HUDEP-2 (cell line): ENCODE measurements around the gene PHF20.
"Not testable (repeated sequence)": the region's sequence is repeated elsewhere in the genome, so short reads cannot be mapped to it uniquely, and the experiment has no call there.

ENCODE experiments used
- DNase-seq, 76 experiments: peaks; one replicate each; lab custom pipeline; 2025; ENCODE audit not compliant: unreplicated experiment in 76 of 76; lab: John Stamatoyannopoulos, UW

The PHF20 gene

DNA sequence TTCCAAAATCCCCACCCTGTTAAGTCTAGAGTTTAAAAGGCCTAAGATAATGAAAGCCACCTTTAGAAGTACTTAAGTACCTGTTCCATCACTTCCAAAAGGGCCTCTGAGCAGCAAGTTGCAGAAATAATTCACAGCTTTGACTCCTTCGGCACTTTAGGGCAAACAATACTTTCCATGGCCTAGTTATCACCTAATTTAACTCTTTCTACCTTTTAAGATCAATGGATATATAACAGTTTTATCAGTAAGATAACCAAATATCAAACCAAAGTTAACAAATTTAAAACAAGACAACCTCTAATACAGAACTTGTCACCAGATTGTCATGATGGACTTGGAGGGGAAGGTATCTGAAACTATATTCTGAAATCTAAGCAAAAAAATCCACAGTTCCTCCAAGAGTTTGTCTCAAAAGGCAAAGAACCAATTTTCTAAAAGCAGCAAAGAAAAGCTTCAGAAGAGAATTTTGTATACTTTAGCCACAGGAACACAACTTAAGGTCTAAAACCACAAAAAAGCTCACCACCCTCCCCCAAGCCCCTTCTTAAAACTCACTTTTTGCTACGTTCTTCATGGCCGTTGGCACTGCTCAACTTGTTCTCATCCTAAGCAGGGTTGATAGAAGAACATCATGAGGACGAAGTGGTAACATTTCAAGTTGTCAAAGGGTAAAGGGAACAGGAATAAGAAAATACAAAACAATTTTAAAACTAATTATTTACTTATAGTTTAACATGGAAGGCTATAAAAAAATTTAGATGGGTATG lies 33.2 kb upstream of the PHF20 start:
- DNase-seq = no peak

DNA sequence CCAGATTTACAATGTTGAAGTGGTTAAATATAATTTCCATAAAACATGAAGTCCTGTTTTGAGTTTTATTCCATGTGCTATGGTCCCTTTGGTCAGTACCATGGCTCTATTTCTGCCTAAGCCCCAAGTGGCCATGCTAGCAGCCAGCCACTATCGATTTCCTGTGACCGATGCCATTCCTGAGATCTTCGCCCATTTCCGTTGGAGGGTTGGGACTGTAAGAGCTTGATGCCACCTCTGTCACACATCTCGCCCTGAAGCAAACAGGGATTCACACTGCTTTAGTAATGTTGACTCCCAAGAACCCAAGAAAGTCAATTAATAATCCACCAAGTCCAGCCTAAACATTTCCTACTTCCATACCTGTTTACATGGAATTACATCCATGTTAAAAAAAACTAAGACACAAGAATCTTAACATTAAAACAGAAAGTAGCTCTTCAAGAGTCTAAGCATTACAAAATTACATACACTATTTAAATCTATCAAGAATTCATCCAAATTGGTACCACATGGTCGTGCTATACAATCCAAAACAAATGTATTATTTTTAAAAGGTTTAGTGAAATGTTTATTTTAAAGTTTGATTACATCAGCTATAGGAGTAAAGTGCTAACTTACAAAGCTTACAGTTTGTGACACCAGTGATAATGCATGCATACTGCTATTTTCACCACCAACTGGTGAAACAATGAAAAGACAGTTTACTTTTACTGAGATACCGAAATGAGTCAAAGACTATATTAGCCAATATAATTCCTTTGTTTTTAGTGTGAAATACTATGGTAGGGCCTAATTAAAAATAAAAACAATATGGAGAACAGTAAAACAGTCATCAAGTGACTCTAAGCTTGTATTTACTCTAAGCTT lies 32.3 kb upstream of the PHF20 start:
- DNase-seq = peak in 13 of 76 experiments; percentile 1 to 43 (median 18)

DNA sequence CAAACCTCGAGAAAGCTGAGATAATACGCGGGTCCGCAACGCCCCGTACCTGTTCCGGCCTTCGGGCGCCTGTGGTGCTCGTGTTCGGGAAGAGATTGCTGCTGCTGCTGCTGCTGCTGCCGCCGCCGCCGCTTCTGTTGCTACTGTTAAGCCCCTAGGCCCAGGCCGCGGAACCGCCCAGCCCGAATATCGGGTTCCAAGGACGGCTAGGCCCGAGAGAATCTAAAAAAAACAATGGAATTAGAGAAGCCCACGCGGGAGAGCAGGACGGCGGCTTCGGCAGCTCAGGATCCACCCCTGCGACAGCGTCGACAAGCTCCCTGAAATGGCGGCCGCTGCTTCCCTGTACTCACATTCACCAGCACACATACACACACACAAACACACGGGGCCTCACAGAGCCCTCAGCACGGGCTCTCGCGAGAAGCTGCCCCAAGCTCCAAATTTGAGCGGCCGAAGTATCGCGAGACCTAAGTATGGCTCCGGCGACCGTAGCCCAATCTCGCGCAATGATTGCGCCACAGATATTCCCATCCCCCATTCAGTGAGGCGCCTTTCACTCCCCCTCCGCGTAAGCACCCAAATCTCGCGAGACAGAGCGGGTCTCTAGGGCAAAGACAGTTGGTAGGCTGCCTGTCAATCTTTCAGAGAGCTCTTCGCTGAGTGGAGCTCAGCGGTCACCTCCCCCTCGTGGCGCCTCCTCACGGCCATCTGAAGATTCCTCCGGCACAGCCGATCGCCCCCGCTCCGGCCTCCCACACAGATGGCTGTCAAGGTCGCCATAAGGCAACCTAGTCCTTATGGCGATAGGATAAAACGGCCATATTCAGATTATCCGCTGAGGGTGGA lies 29.7 kb upstream of the PHF20 start, which contains the start of gene RBM39:
Gene RBM39 (minus strand): TSS at position 369 of the 849 bp plus-strand sequence. CDS start 1,386 bp downstream, outside the sequence.
- peak; percentile 76 to 100 (median 99) for DNase-seq

- peak in 12 of 76 experiments; percentile 1 to 54 (median 10) for DNase-seq
Measured at GRCh38 chr20:35742741-35743523, 28.9 kb upstream of the PHF20 start.

- DNase-seq = peak in 2 of 76 experiments; percentile 5 to 10
Measured at GRCh38 chr20:35743693-35744491, 27.9 kb upstream of the PHF20 start.

DNA sequence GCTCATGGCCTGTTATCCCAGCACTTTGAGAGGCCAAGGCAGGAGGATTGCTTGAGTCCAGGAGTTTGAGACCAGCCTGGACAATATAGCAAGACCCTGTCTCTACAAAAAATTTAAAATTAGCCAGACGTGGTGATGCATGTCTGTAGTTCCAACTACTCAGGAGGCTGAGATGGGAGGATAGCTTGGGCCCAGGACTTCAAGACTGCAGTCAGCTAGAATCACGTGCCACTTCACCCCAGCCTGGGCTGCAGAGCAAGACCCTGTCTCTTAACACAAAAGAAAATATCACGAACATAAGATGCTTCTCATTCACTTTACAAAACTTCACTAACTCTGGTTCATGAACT lies 27.3 kb upstream of the PHF20 start:
- not testable (repeated sequence) for DNase-seq

DNA sequence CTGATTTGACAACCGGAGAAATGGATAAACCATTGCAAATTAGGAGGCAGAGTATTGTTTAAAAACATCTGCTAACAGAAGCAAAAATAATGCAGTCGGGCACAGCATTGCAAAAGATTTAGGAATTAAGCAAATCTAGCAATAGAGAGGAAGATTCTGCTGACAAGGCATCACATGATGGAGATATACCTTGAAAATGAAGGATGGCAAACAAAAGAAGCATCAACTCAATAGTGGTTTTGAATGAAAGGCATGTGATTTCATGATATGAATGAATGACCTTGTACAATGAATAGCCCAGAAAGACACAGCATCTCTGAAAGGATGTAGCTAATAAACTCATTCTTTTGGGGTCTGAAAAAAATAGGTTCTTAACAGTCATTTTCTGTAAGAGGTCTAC lies 21.2 kb upstream of the PHF20 start:
- no peak for DNase-seq

- DNase-seq = no peak
Measured at GRCh38 chr20:35756404-35756803, 15.4 kb upstream of the PHF20 start.

- DNase-seq = no peak
Measured at GRCh38 chr20:35757098-35757705, 14.6 kb upstream of the PHF20 start.

DNA sequence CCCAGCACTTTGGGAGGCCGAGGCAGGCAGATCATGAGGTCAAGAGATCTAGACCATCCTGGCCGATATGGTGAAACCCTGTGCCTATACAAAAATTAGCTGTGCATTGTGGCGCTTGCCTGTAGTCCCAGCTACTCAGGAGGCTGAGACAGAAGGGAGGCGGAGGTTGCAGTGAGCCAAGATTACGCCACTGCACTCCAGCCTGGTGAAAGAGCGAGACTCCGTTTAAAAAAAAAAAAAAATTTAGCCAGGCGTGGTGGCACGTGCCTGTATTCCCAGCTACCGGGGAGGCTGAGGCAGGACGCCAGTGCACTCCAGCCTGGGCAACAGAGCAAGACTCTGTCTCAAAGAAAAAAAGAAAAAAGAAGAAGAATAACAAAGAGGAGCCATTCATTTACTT lies 10.3 kb upstream of the PHF20 start:
- not testable (repeated sequence) for DNase-seq

- DNase-seq = no peak
Measured at GRCh38 chr20:35762461-35762860, 9.4 kb upstream of the PHF20 start.

DNA sequence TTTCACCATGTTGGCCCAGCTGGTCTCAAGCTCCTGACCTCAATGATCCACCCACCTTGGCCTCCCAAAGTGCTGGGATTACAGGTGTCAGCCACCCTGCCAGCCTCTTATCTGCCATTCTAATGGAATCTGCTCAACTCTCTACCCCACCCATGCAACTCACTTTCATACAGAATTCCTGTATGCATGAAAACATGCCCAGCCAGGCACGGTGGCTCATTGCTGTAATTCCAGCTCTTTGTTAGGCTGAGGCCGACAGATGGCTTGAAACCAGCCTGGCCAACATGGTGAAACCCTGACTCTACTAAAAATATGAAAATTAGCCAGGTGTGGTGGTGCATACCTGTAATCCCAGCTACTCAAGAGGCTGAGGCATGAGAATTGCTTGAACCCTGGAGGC lies 6.9 kb upstream of the PHF20 start:
- not testable (repeated sequence) for DNase-seq

GRCh38 chr20:35766843-35767242 lies 5.0 kb upstream of the PHF20 start:
- no peak for DNase-seq

- no peak for DNase-seq
Measured at GRCh38 chr20:35767683-35768481, 3.9 kb upstream of the PHF20 start.

GRCh38 chr20:35768731-35769664 lies 2.8 kb upstream of the PHF20 start:
- peak in 39 of 76 experiments; percentile 1 to 46 (median 18) for DNase-seq

GRCh38 chr20:35771367-35771688 lies 487 bp upstream of the PHF20 start:
- no peak for DNase-seq

GRCh38 chr20:35772563-35773058 lies 796 bp downstream of the PHF20 start:
- no peak for DNase-seq
